ENCODE results near the gene RUNDC1. TPM values are rescaled to one million over a fixed set of nuclear protein-coding genes. Genes with fewer than 3 reads are reported as not detected.
A peak's percentile ranks its signal among the peaks of the same experiment; 100 is the strongest.

Gene RUNDC1
- total RNA-seq, 1 donor from 2014 or later: 6.8 TPM

DNA sequence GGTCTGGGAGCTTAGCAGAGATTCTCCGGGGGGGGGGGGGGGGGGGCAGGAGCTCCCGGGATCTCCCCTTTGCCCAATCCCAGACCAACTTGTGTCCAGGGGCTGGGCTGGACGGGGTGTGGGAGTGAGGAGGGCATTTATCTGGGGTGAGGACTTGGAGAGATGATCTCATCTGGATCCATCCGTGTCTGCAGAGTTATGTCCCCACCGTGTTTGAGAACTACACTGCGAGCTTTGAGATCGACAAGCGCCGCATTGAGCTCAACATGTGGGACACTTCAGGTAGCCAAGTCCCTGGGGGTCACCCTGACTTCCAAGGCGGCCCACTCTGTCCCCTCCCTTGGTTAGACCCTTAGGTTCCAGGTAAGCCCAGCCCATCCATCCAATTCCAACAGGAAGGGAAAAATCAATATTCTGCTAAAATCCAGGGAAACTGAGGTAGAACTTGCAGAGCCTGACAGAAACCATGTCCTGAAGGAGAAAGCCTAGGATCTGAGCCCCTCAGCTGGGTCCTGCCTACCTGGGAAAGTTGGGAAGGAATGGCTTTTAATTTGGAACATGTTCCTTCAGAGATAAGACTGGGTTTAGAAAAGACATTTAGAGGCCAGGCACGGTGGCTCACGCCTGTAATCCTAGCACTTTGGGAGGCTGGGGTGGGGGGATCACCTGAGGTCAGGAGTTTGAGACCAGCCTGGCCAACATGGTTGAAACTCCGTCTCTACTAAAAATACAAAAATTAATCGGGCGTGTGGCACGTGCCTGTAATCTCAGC, 45.6 kb downstream of the RUNDC1 start:
- H3K27ac ChIP-seq (ENCODE audit: low read depth, low read length): no peak overlapping the region
- H3K4me1 ChIP-seq (ENCODE audit: control insufficient read depth in 3 of 3, insufficient read depth in 3 of 3, low read length in 3 of 3): peaks cover 7 to 28% (median 17%) of the 10 kb centered on the region in 3 donors
- H3K9me3 ChIP-seq (ENCODE audit: control insufficient read depth in 3 of 3, low read length in 3 of 3): no peaks in the 10 kb centered on the region
- no peaks in the 10 kb centered on the region for H3K27me3 ChIP-seq (ENCODE audit: control insufficient read depth in 3 of 3, insufficient read depth in 3 of 3, low read length in 3 of 3)
- H3K9ac ChIP-seq (ENCODE audit: low read depth in 1 of 3, low read length in 3 of 3): no peak overlapping the region
- H3K36me3 ChIP-seq (ENCODE audit: control insufficient read depth in 3 of 3, insufficient read depth in 3 of 3, low read length in 3 of 3): no peaks in the 10 kb centered on the region
- H3K4me3 ChIP-seq (ENCODE audit: low read length in 3 of 3): no peak overlapping the region

DNA sequence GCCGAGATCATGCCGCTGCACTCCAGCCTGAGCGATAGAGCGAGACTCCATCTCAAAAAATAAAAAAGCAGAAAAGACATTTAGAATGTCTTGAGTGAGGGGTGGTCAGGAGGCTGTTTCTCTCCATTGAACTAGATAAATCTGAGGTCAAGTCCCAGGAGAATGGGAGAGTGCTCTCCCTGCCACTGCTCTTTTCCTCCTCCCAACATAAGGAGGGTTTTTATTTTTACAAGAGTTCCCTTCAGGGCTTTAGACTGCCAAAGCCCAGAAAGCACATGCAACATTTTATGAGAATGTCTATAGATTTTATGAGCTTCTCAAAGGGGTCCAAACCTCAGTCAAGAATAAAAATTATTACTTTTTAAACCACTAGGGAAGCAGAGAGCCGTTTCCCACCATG, 46.2 kb downstream of the RUNDC1 start:
- Histone ChIP-seq H3K4me3 (ENCODE audit: low read length in 3 of 3) (no peak overlapping the region), H3K9me3 (ENCODE audit: control insufficient read depth in 3 of 3, low read length in 3 of 3) (no peaks in the 10 kb centered on the region), H3K27ac (ENCODE audit: low read depth, low read length) (no peak overlapping the region), H3K27me3 (ENCODE audit: control insufficient read depth in 3 of 3, insufficient read depth in 3 of 3, low read length in 3 of 3) (no peaks in the 10 kb centered on the region), H3K4me1 (ENCODE audit: control insufficient read depth in 3 of 3, insufficient read depth in 3 of 3, low read length in 3 of 3) (peaks cover 5 to 24% (median 17%) of the 10 kb centered on the region in 3 donors), H3K9ac (ENCODE audit: low read depth in 1 of 3, low read length in 3 of 3) (no peak overlapping the region), H3K36me3 (ENCODE audit: control insufficient read depth in 3 of 3, insufficient read depth in 3 of 3, low read length in 3 of 3) (no peaks in the 10 kb centered on the region)

DNA sequence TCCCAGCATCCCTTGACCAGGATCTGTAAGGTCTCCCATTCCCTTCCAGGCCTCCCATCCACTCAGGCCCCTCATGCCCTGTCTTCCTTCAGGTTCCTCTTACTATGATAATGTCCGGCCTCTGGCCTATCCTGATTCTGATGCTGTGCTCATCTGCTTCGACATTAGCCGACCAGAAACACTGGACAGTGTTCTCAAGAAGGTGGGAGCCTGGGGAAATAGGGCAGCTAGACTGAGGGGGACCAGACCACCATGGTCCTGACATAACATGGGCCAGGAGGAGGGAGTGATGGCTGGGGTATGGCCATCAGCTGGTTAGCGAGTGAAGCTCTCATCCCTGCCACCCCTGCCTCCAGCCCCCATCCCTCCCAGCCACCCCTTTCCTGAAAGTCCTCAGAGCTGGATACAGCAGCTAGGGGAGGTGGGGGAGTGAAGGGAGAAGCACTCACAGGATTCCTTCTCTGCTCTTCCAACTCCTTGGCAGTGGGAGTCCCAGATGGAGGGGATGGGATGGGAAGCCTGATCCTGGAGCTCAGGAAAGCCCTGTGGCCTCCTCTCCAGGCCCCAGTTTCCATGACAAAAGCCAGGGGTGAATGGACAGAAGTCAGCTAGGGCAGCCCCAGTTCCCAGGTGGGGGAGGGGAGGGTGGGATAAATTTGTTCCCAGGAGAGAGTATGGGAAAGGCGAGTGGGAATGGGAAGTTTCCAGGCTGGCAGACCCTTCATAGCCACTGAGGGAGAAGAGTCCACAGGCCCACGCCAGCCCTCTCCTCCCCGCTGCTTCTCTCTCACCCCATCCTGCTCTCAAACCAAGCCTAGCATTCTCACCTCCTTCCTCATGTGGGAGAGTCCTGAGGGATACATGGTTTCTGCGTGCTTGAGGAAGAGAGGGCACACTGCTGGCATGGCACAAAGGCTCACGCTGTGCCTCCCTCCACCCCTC, 47.0 kb downstream of the RUNDC1 start:
- no peak overlapping the region for H3K4me3 ChIP-seq (ENCODE audit: low read length in 3 of 3)
- H3K27ac ChIP-seq (ENCODE audit: low read depth, low read length): no peak overlapping the region
- H3K36me3 ChIP-seq (ENCODE audit: control insufficient read depth in 3 of 3, insufficient read depth in 3 of 3, low read length in 3 of 3): no peaks in the 10 kb centered on the region
- no peaks in the 10 kb centered on the region for H3K9me3 ChIP-seq (ENCODE audit: control insufficient read depth in 3 of 3, low read length in 3 of 3)
- H3K4me1 ChIP-seq (ENCODE audit: control insufficient read depth in 3 of 3, insufficient read depth in 3 of 3, low read length in 3 of 3): peaks cover 5 to 21% (median 17%) of the 10 kb centered on the region in 3 donors
- H3K9ac ChIP-seq (ENCODE audit: low read depth in 1 of 3, low read length in 3 of 3): peak overlapping the region in 1 of 3 donors; percentile 3
- H3K27me3 ChIP-seq (ENCODE audit: control insufficient read depth in 3 of 3, insufficient read depth in 3 of 3, low read length in 3 of 3): no peaks in the 10 kb centered on the region

DNA sequence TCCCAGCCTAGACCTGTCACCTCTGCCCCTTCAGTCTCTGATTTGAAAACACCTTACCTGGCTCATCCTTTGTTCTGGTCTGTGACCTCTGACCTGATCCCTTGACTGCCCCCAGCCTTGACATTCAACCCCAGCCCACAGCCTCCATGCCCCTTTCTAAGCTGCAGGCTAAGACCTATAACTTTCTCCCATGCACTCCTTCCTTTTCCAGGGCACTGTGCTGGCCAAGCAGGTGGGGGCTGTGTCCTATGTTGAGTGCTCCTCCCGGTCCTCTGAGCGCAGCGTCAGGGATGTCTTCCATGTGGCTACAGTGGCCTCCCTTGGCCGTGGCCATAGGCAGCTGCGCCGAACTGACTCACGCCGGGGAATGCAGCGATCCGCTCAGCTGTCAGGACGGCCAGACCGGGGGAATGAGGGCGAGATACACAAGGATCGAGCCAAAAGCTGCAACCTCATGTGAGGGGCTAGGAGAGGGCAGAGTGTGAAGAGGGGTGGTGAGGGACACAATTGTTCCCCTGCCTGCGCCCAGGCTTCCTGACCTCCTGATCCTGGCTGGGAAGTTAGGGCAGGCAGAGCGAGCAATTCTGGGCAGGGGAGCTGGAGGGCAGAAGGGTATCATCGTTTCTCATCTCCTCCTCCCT, 48.0 kb downstream of the RUNDC1 start:
- Histone ChIP-seq H3K9me3 (ENCODE audit: control insufficient read depth in 3 of 3, low read length in 3 of 3) (no peaks in the 10 kb centered on the region), H3K4me1 (ENCODE audit: control insufficient read depth in 3 of 3, insufficient read depth in 3 of 3, low read length in 3 of 3) (peaks cover 5 to 21% (median 17%) of the 10 kb centered on the region in 3 donors), H3K4me3 (ENCODE audit: low read length in 3 of 3) (no peak overlapping the region), H3K36me3 (ENCODE audit: control insufficient read depth in 3 of 3, insufficient read depth in 3 of 3, low read length in 3 of 3) (no peaks in the 10 kb centered on the region), H3K9ac (ENCODE audit: low read depth in 1 of 3, low read length in 3 of 3) (peak overlapping the region in 1 of 3 donors; percentile 33), H3K27ac (ENCODE audit: low read depth, low read length) (no peak overlapping the region), H3K27me3 (ENCODE audit: control insufficient read depth in 3 of 3, insufficient read depth in 3 of 3, low read length in 3 of 3) (no peaks in the 10 kb centered on the region)

DNA sequence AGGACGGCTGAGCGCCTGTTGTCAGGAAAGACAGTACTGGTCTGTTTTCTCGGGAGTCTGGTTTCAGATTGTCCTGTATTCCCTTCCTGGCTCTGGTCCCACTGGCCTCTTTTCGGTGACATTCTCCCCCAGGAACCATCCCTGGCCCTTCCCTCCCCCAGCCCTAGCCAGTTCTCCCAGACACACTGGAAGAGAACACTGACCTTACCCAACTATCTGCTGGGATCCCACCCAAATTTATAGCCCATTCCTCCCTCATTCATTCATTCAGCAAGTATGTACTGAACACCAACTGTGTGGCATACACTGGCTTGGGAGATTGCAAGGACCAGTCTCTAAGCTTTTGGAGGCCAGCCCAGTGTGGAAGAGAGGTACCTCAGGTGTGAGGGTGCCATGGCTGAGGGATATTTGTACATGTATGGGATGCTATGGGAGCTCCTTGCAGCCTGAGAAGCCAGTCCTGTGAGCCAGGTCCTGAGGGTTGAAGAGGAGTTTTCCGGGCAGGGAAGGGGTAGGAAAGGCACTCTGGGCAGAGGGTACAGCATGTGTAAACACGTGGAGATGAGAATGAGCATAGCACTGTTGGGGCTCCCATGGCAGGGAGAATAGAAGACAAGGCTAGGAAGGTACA, 49.9 kb downstream of the RUNDC1 start:
- Histone ChIP-seq H3K4me3 (ENCODE audit: low read length in 3 of 3) (no peak overlapping the region), H3K27me3 (ENCODE audit: control insufficient read depth in 3 of 3, insufficient read depth in 3 of 3, low read length in 3 of 3) (no peaks in the 10 kb centered on the region), H3K36me3 (ENCODE audit: control insufficient read depth in 3 of 3, insufficient read depth in 3 of 3, low read length in 3 of 3) (no peaks in the 10 kb centered on the region), H3K27ac (ENCODE audit: low read depth, low read length) (no peak overlapping the region), H3K4me1 (ENCODE audit: control insufficient read depth in 3 of 3, insufficient read depth in 3 of 3, low read length in 3 of 3) (peaks cover 0 to 15% (median 10%) of the 10 kb centered on the region in 3 donors), H3K9ac (ENCODE audit: low read depth in 1 of 3, low read length in 3 of 3) (no peak overlapping the region), H3K9me3 (ENCODE audit: control insufficient read depth in 3 of 3, low read length in 3 of 3) (no peaks in the 10 kb centered on the region)

DNA sequence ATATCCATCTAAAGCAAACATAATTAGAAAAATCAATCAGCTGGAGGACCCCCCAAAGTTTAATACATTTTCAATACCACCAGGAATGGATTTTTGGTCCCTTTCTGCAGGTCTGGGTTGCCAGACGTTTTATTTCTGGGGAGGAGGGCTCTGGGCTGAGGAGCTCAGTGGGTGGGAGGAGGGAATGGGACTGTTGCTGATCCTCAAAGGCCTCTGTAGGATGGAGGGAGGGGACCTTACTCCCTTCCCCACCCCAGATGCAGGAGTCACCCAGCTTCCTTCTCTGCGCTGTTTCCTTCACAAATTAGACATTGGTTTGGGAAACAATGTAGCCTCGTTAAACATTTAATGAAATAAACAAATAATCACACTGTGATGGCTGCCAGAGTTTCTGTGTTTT, 51.3 kb downstream of the RUNDC1 start:
- Histone ChIP-seq H3K36me3 (ENCODE audit: control insufficient read depth in 3 of 3, insufficient read depth in 3 of 3, low read length in 3 of 3) (no peaks in the 10 kb centered on the region), H3K27ac (ENCODE audit: low read depth, low read length) (no peak overlapping the region), H3K4me1 (ENCODE audit: control insufficient read depth in 3 of 3, insufficient read depth in 3 of 3, low read length in 3 of 3) (peaks cover 0 to 15% (median 10%) of the 10 kb centered on the region in 3 donors), H3K4me3 (ENCODE audit: low read length in 3 of 3) (no peak overlapping the region), H3K9me3 (ENCODE audit: control insufficient read depth in 3 of 3, low read length in 3 of 3) (no peaks in the 10 kb centered on the region), H3K27me3 (ENCODE audit: control insufficient read depth in 3 of 3, insufficient read depth in 3 of 3, low read length in 3 of 3) (no peaks in the 10 kb centered on the region), H3K9ac (ENCODE audit: low read depth in 1 of 3, low read length in 3 of 3) (no peak overlapping the region)

DNA sequence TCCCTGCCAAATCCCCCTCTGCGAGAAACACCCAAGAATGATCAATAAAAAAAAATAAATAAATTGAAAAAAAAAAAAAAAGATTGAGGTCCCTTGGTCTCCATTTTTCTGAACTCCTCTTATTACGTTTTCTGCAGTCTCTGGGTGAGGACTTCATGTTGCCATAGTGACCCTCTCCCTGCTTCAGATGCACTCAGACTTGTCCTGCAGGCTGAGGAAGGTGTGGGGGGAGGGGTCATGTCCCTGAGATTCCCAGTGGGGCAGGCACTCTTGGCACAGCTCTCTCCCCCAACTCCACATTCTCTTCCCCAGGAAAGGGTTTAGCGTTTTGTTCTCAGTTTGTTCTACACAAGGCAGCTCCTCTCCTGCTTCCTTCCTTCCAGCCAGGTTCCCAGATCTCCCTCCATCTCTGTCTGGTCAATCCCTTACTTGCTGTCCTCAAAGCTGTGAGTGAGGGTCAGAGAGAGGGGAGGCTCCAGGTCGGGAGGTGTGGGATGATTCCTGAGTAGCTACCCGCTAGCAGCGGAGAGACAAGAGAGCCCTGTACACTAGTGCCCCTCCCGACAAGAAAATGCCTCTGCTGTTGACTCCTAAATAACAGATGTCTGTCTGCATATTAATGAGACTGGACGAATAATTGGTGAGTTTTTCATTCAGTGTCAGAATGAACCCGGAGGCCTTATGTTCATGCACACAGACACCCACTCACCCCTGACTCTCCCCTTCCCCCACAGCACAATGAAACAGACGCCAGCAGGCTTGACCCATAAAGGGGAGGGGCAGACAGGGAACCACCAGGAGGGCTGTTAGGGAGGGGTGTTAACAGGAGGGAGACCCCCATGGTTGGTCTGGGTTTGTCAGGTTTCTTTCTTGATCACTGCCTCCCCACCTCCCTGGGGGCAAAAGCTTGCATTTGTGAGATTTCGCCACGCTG, 53.9 kb downstream of the RUNDC1 start:
- Histone ChIP-seq H3K27ac (ENCODE audit: low read depth, low read length) (no peak overlapping the region), H3K4me3 (ENCODE audit: low read length in 3 of 3) (no peak overlapping the region), H3K9ac (ENCODE audit: low read depth in 1 of 3, low read length in 3 of 3) (peak overlapping the region in 1 of 3 donors; percentile 8), H3K9me3 (ENCODE audit: control insufficient read depth in 3 of 3, low read length in 3 of 3) (no peaks in the 10 kb centered on the region), H3K36me3 (ENCODE audit: control insufficient read depth in 3 of 3, insufficient read depth in 3 of 3, low read length in 3 of 3) (no peaks in the 10 kb centered on the region), H3K4me1 (ENCODE audit: control insufficient read depth in 3 of 3, insufficient read depth in 3 of 3, low read length in 3 of 3) (peaks cover 0 to 4% (median 0%) of the 10 kb centered on the region in 3 donors), H3K27me3 (ENCODE audit: control insufficient read depth in 3 of 3, insufficient read depth in 3 of 3, low read length in 3 of 3) (no peaks in the 10 kb centered on the region)

DNA sequence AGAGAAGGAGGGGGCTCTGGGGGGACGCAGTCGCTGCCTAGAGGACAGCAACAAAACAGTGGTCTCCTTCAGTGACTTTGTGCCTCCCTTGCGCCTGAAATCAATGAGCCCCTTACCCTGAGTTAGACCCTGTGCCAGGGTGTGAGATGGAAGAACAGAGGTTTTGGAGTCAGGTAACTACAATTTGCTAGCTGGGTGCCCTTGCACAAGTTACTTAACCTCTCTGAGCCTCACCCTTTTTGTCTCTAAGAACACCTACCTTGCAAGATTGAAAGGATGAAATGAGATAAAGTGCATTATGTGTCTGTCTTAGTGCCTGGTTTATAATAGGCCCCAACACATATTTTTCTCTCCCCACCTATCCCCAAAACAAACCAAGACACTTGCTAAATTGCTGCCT, 54.5 kb downstream of the RUNDC1 start:
- H3K9me3 ChIP-seq (ENCODE audit: control insufficient read depth in 3 of 3, low read length in 3 of 3): no peaks in the 10 kb centered on the region
- no peaks in the 10 kb centered on the region for H3K36me3 ChIP-seq (ENCODE audit: control insufficient read depth in 3 of 3, insufficient read depth in 3 of 3, low read length in 3 of 3)
- H3K27ac ChIP-seq (ENCODE audit: low read depth, low read length): no peak overlapping the region
- no peak overlapping the region for H3K4me3 ChIP-seq (ENCODE audit: low read length in 3 of 3)
- H3K4me1 ChIP-seq (ENCODE audit: control insufficient read depth in 3 of 3, insufficient read depth in 3 of 3, low read length in 3 of 3): peaks cover 0 to 2% (median 0%) of the 10 kb centered on the region in 3 donors
- H3K27me3 ChIP-seq (ENCODE audit: control insufficient read depth in 3 of 3, insufficient read depth in 3 of 3, low read length in 3 of 3): no peaks in the 10 kb centered on the region
- no peak overlapping the region for H3K9ac ChIP-seq (ENCODE audit: low read depth in 1 of 3, low read length in 3 of 3)

DNA sequence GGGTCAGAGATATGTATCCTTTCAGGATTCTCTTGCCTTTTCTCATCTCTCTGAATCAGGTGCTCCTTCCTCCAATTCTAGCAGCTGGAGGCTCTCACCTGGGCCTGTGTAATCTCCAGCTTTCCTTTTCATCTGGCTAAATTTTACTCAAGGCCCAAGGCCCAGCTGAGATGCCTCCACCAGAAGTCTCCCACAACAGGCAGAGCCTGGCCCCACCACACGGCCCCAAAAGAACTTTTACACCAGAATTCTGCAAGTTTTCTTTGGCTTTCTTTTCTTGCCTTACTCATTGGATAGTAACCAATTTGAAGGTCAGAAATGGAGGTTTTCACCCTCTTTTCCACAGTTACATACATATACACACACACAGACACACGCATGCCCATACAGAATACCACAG, 59.3 kb downstream of the RUNDC1 start:
- no peak overlapping the region for H3K9ac ChIP-seq (ENCODE audit: low read depth in 1 of 3, low read length in 3 of 3)
- no peaks in the 10 kb centered on the region for H3K9me3 ChIP-seq (ENCODE audit: control insufficient read depth in 3 of 3, low read length in 3 of 3)
- no peak overlapping the region for H3K27ac ChIP-seq (ENCODE audit: low read depth, low read length)
- no peak overlapping the region for H3K4me3 ChIP-seq (ENCODE audit: low read length in 3 of 3)
- peaks cover 0 to 2% (median 0%) of the 10 kb centered on the region in 3 donors for H3K36me3 ChIP-seq (ENCODE audit: control insufficient read depth in 3 of 3, insufficient read depth in 3 of 3, low read length in 3 of 3)
- H3K4me1 ChIP-seq (ENCODE audit: control insufficient read depth in 3 of 3, insufficient read depth in 3 of 3, low read length in 3 of 3): no peaks in the 10 kb centered on the region
- no peaks in the 10 kb centered on the region for H3K27me3 ChIP-seq (ENCODE audit: control insufficient read depth in 3 of 3, insufficient read depth in 3 of 3, low read length in 3 of 3)
